Cardiac muscle cell (in vitro differentiated cells and primary cell): ENCODE measurements around the gene PFKFB4. TPM values are rescaled to one million over a fixed set of nuclear protein-coding genes. Genes with fewer than 3 reads are reported as not detected.
A peak's percentile ranks its signal among the peaks of the same experiment; 100 is the strongest.
"Not testable (repeated sequence)": the region's sequence is repeated elsewhere in the genome, so short reads cannot be mapped to it uniquely, and the experiment has no call there.

Experiments
- DNase-seq, 2 donors: peaks; one replicate each; pipeline versions ENCODE4 v3.0.0 to v3.0.0-alpha.2; 2010 to 2017; ENCODE audit warnings: low read depth in 1 of 2, low spot score in 1 of 2
- H3K27ac ChIP-seq: fragments of 200-600 bp; sonication (generic); 2 replicates; pipeline ENCODE4 v1.5.1; 2016
- H3K27me3 ChIP-seq: fragments of 200-600 bp; sonication (generic); 2 replicates; pipeline ENCODE4 v1.6.0; 2016; ENCODE audit warnings: control low read depth
- H3K36me3 ChIP-seq: fragments of 200-600 bp; sonication (generic); 2 replicates; pipeline ENCODE4 v1.5.1; 2016; ENCODE audit warnings: control low read depth
- H3K4me1 ChIP-seq: fragments of 200-600 bp; sonication (generic); 2 replicates; pipeline ENCODE4 v1.8.1; 2017; ENCODE audit warnings: low read depth, mild to moderate bottlenecking, mixed run types
- H3K4me3 ChIP-seq: fragments of 200-600 bp; sonication (generic); 2 replicates; pipeline ENCODE4 v1.5.1; 2016; ENCODE audit warnings: mild to moderate bottlenecking
- H3K9me3 ChIP-seq: fragments of 200-600 bp; sonication (generic); 2 replicates; pipeline ENCODE4 v1.5.1; 2017; ENCODE audit warnings: low read depth, mild to moderate bottlenecking, control low read depth
- polyA plus RNA-seq: library from polyadenylated mRNA; unstranded; fragments of >200 nt; fragmentation: Nextera tagmentation; extraction: Ambion mirVana; gene quantifications from 2 replicates; pipeline ENCODE4 v1.2.1, GENCODE V29; 2016
- total RNA-seq: library from RNA; depleted of rRNA; stranded (reverse); fragments of >200 nt; gene quantifications from 2 replicates; pipeline ENCODE4 v1.2.3, GENCODE V29; 2016
- TF ChIP-seq, protein P1 (sequence below): IDR thresholded peaks from 2 replicates; pipeline ENCODE4 v1.5.1; 2012; ENCODE audit warnings: low read depth, mild to moderate bottlenecking, low read length

Gene PFKFB4
- total and polyA plus RNA-seq, 2 experiments from 2014 or later, result 64.9 to 74.7 TPM

DNA sequence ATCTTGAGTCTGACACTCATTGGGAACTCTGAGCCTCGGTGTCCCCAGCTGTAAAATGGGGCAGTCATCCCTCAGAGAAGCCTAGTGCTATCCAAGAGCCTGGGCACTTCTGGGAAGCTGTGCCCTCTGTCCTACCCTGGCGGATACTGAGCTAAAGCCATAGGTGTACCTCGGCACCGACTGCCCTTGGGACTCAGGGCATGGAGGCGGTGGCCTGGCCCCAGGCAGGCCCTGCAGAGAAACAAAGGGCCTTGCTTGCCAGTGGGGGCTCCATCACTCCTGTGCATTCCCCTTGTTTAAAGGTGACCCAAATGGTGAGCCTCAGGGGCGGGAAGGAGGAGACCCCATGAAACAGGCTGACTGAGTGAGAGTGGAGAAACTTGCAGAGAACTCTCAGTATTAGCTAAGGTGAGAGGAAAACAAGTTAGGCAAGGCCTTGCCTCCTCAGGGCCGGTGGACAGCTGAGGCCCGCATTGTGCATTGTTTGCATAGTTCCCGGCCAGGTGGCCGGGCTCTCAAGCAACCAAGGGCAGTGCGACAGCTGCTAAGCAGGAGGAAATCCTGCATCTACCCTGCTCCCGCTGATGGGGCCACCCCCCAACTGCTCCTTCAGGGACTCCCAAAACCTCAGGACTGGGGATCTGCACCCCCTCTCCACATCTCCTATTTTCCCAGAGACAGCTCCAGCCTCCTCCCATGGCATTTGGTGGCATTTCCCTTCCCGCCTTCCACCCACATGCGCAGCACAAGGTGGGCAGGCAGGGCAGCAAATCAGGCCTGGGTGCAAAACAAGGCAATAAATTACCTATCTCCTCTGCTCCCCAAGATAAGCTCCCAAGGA is 4.3 kb downstream of the PFKFB4 start:
- no peak overlapping the region for H3K27ac ChIP-seq

DNA sequence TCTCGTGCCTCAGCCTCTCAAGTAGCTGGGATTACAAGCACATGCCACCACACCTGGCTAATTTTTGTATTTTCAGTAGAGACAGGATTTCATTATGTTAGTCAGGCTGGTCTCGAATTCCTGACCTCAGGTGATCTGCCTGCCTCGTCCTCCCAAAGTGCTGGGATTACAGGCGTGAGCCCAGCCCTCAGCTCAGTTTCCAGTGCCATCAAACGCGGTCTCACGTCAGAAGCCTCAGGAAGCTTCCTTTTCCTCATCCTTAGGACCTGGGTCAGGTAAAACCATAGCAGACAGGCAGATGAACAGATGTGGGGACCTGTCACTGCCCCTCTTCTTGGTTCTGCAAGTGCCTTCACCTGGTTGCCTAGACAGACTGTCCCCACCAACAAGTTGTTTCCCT is 5.0 kb downstream of the PFKFB4 start:
- H3K9me3 ChIP-seq, DNase-seq, H3K4me3 ChIP-seq, H3K27me3 ChIP-seq, H3K27ac ChIP-seq: not testable (repeated sequence)
- Histone ChIP-seq H3K36me3 (peaks cover 29% of the 10 kb centered on the region), H3K4me1 (peaks cover 24% of the 10 kb centered on the region)

More for the DNA sequence above, 4.3 kb downstream of the PFKFB4 start:
- no peak for DNase-seq
- Histone ChIP-seq H3K27me3 (no peaks in the 10 kb centered on the region), H3K4me3 (no peak overlapping the region), H3K36me3 (peaks cover 23% of the 10 kb centered on the region), H3K9me3 (no peaks in the 10 kb centered on the region), H3K4me1 (peaks cover 24% of the 10 kb centered on the region)
- TF ChIP-seq, protein P1, sequence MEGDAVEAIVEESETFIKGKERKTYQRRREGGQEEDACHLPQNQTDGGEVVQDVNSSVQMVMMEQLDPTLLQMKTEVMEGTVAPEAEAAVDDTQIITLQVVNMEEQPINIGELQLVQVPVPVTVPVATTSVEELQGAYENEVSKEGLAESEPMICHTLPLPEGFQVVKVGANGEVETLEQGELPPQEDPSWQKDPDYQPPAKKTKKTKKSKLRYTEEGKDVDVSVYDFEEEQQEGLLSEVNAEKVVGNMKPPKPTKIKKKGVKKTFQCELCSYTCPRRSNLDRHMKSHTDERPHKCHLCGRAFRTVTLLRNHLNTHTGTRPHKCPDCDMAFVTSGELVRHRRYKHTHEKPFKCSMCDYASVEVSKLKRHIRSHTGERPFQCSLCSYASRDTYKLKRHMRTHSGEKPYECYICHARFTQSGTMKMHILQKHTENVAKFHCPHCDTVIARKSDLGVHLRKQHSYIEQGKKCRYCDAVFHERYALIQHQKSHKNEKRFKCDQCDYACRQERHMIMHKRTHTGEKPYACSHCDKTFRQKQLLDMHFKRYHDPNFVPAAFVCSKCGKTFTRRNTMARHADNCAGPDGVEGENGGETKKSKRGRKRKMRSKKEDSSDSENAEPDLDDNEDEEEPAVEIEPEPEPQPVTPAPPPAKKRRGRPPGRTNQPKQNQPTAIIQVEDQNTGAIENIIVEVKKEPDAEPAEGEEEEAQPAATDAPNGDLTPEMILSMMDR, result no peak

DNA sequence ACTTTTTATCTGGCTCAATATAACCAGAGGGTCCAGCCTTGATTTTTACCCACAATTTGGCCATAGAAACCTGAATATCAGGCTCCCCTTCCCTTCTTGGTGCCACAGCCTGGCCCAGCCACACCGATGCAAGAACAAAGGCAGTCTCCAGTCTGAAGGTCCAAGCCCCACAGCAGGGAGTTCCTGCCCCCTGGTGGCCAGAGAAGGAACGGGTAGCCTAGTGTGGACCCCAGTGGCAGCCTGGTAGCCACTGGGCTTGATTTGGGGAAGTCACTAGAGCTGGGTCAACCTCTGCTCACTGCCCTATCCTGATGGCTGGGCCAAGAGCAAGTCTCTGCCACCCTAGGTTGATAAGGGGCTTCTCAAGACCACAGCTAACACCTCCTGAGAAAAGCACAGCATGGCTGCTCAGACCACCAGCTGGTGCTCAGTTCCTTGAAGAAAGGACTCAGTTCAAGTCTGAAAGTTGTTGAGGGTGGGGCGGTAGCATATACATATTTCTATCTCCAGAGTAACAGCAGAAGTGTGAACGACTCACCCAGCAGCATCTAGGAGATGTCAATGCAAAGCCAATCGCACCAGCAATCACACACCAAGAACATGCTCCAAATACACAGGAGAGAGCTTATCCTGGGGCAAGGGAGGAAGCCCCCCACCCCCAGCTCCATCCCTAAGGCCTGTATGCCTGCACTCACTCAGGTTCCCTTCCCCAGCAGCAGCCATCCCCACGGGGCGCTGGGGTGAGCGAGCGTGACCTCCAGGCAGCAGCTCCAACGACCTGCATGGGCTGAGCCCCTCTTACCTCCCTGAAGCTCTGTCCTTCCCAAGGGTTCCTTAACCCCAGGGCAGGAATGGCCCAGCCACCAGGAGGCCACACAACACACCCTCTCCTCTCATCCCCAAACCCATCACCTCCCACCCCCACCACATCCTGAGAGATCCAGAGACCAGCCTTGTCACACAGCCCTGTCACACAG is 7.6 kb downstream of the PFKFB4 start:
- Histone ChIP-seq H3K27me3 (no peaks in the 10 kb centered on the region), H3K4me3 (no peak overlapping the region), H3K36me3 (peaks cover 49% of the 10 kb centered on the region), H3K4me1 (peaks cover 6% of the 10 kb centered on the region), H3K27ac (no peak overlapping the region), H3K9me3 (no peaks in the 10 kb centered on the region)
- TF ChIP-seq, protein P1, result peak; percentile 98
- peak; percentile 77 to 86 for DNase-seq

DNA sequence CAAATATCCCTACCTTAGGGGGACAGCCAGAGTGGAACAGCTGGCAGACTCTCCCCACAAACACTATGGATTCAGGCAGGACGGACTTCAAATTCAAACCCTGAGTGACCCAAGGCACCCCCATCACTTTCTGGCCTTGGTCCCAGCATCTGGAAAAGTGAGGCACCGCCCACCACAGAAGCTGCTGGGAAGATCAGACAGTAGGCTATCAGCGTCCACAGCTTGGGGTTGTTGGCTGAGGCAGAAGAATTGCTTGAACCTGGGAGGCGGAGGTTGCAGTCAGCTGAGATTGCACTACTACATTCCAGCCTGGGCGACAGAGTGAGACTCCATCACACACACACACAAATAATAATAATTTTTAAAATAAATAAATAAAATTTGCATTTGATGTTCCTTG is 8.5 kb downstream of the PFKFB4 start:
- Histone ChIP-seq H3K4me3 (no peak overlapping the region), H3K27ac (no peak overlapping the region), H3K9me3 (no peaks in the 10 kb centered on the region), H3K4me1 (no peaks in the 10 kb centered on the region), H3K27me3 (no peaks in the 10 kb centered on the region), H3K36me3 (peaks cover 56% of the 10 kb centered on the region)
- TF ChIP-seq, protein P1, result no peak
- DNase-seq, result no peak

DNA sequence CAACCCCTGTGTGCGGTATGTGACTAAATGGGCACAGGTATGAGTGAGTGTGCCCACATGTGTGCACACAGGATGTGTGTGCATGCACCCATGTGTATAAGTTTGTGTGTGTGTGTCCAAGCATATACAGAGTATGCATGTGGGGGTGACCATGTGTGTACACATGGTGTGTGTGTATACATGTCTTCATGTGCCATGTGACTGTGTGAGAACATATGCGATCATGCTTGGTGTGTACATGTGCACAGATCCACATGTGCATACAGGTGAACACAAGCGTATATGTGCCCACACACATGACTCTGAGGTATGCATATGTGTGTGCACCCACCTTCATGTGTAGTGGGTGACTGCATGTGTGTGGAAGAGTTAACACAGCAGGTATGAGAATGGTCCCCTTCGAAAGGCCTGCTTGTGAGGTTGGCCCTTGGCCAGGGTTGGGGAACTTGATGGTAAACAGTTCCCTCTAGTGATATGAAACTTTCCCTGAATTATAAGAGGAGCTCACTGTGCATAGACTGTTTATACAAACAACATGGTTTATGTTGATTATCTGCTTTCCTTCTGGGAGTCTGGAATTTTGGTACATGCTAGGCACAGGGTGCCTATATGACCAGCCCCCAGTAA is 10.3 kb downstream of the PFKFB4 start:
- no peak for DNase-seq
- Histone ChIP-seq H3K27me3 (no peaks in the 10 kb centered on the region), H3K9me3 (no peaks in the 10 kb centered on the region), H3K4me3 (no peak overlapping the region), H3K4me1 (no peaks in the 10 kb centered on the region), H3K27ac (no peak overlapping the region), H3K36me3 (peaks cover 52% of the 10 kb centered on the region)
- TF ChIP-seq, protein P1, result no peak
